HG03565 (cell line): ENCODE results near the gene MAT1A.
A peak's percentile ranks its signal among the peaks of the same experiment; 100 is the strongest.
"Not testable (repeated sequence)": the region's sequence is repeated elsewhere in the genome, so short reads cannot be mapped to it uniquely, and the experiment has no call there.

Source experiments
- ATAC-seq: cut with Tn5 transposase; IDR thresholded peaks from one replicate; pipeline ENCODE4 v1.9.1; 2021; ENCODE audit warnings: mild to moderate bottlenecking, moderate library complexity; ENCODE audit not compliant: unreplicated experiment

MAT1A gene

GRCh38 chr10:80234331-80235235 lies 54.9 kb downstream of the MAT1A start:
- ATAC-seq, result peak; percentile 100

DNA sequence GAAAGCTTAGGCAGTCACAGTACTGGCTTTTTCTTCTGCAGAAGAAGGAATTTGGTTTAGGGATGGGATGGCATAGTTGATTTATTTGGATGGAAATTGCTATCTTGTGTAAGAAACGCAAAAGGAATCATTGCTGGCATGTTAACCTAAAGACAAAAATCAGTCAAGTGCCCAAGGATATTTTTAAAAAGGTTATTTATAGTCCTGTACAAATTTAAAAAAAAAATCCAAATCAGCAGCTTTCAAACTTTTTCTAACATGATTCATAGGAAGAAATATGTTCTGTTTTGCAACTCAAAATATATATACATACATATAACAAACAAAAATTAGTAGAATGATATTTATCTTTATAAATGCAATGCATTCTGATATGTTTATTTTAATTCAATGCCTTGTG lies 55.6 kb downstream of the MAT1A start:
- ATAC-seq, result not testable (repeated sequence)

DNA sequence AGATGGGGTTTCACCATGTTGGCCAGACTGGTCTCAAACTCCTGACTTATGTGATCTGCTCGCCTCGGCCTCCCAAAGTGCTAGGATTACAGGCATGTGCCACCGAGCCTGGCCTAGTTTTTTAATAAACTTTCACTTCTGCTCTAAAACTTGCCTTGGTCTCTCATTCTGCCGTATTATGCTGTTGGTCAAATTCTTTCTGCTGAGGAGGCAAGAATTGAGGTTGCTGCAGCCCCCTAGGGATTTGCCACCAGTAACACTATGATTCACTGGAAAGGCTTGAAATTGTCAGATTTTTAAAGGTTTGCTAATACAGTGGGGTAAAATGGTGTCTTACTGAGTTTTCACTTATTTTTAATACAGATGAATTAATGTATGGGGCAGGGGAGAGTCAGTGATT lies 62.7 kb downstream of the MAT1A start:
- peak; percentile 57 for ATAC-seq

DNA sequence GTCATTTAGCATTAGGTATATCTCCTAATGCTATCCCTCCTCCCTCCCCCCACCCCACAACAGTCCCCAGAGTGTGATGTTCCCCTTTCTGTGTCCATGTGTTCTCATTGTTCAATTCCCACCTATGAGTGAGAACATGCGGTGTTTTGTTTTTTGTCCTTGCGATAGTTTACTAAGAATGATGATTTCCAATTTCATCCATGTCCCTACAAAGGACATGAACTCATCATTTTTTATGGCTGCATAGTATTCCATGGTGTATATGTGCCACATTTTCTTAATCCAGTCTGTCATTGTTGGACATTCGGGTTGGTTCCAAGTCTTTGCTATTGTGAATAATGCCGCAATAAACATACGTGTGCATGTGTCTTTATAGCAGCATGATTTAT lies 66.4 kb downstream of the MAT1A start:
- not testable (repeated sequence) for ATAC-seq
